SK-N-SH (cell line): ENCODE data around the gene ATP6V1C2. TPM values are rescaled to one million over a fixed set of nuclear protein-coding genes. Genes with fewer than 3 reads are reported as not detected.

Experiments used
- CTCF ChIA-PET: fragments of 300-600, 350-600 bp; formaldehyde crosslinking; extraction: SDS; loops from one replicate; lab custom pipeline; 2021; lab: Yijun Ruan, JAX
- POLR2A ChIA-PET: fragments of 350-600 bp; sonication (Branson Sonifier 250); formaldehyde crosslinking; extraction: SDS; loops from one replicate; lab custom pipeline; 2020; ENCODE audit warnings: antibody characterized with exemption, inconsistent platforms; lab: Yijun Ruan, JAX
- DNase-seq: peaks from one replicate; pipeline ENCODE4 v3.0.0; 2012
- H2AFZ ChIP-seq: fragments of 200-600 bp; sonication (generic); 2 replicates; pipeline ENCODE4 v1.8.1; 2016; ENCODE audit warnings: antibody characterized with exemption, mild to moderate bottlenecking, low read depth
- H3F3A ChIP-seq: fragments of 200-600 bp; sonication (generic); replicated peaks from 2 replicates; pipeline ENCODE3; 2016; ENCODE audit warnings: antibody characterized with exemption, mild to moderate bottlenecking; ENCODE audit not compliant: insufficient read depth
- H3K27ac ChIP-seq, 2 experiments: fragments of 200-500 bp in 1 of 2; fragments of 200-600 bp in 1 of 2; sonication (Bioruptor generic) in 1 of 2; sonication (generic), shearing (Covaris generic) in 1 of 2; 2 replicates each; pipeline versions ENCODE4 v1.5.1 to v1.6.1; 2014 to 2016; ENCODE audit warnings: low read depth in 2 of 2, inconsistent platforms in 1 of 2, low read length in 1 of 2, mild to moderate bottlenecking in 1 of 2, mixed read lengths in 1 of 2
- H3K27me3 ChIP-seq: fragments of 200-600 bp; sonication (generic), shearing (Covaris generic); 2 replicates; pipeline ENCODE4 v1.6.1; 2016; ENCODE audit warnings: mixed run types; ENCODE audit not compliant: insufficient read depth
- H3K36me3 ChIP-seq, 2 experiments: fragments of 200-500 bp in 1 of 2; fragments of 200-600 bp in 1 of 2; sonication (Bioruptor generic) in 1 of 2; sonication (generic) in 1 of 2; replicated peaks in 1 of 2; 2 replicates each; pipeline versions ENCODE3 to v1.5.1; 2014 to 2016; ENCODE audit warnings: low read length in 1 of 2, mild to moderate bottlenecking in 1 of 2; ENCODE audit not compliant: insufficient read depth in 2 of 2, control insufficient read depth in 1 of 2
- H3K4me1 ChIP-seq, 2 experiments: fragments of 200-500 bp in 1 of 2; fragments of 200-600 bp in 1 of 2; sonication (Bioruptor generic) in 1 of 2; sonication (generic), shearing (Covaris generic) in 1 of 2; 2 replicates each; pipeline versions ENCODE4 v1.5.1 to v1.6.1; 2014 to 2016; ENCODE audit warnings: low read depth in 1 of 2, low read length in 1 of 2, mixed run types in 1 of 2; ENCODE audit not compliant: insufficient read depth in 2 of 2, control insufficient read depth in 1 of 2
- H3K4me2 ChIP-seq: fragments of 200-600 bp; sonication (generic), shearing (Covaris generic); 2 replicates; pipeline ENCODE4 v1.6.1; 2017; ENCODE audit warnings: mixed run types
- H3K4me3 ChIP-seq, 2 experiments: fragments of 200-500 bp in 1 of 2; fragments of 200-600 bp in 1 of 2; sonication (Bioruptor generic) in 1 of 2; sonication (generic), shearing (Covaris generic) in 1 of 2; 2 replicates each; pipeline versions ENCODE4 v1.5.1 to v1.8.1; 2014 to 2016; ENCODE audit warnings: low read depth in 2 of 2, inconsistent platforms in 1 of 2, low read length in 1 of 2, mild to moderate bottlenecking in 1 of 2, mixed read lengths in 1 of 2, moderate library complexity in 1 of 2
- H3K79me2 ChIP-seq: fragments of 200-600 bp; sonication (generic); 2 replicates; pipeline ENCODE4 v1.8.1; 2017; ENCODE audit warnings: mild to moderate bottlenecking; ENCODE audit not compliant: insufficient read depth
- H3K9ac ChIP-seq: fragments of 200-600 bp; sonication (generic); 2 replicates; pipeline ENCODE4 v1.6.1; 2017; ENCODE audit warnings: mixed run types
- H3K9me2 ChIP-seq: fragments of 200-600 bp; sonication (generic); 2 replicates; pipeline ENCODE4 v1.6.1; 2017; ENCODE audit warnings: mixed run types
- H3K9me3 ChIP-seq: fragments of 200-600 bp; sonication (generic); 2 replicates; pipeline ENCODE4 v1.6.1; 2017; ENCODE audit warnings: mixed run types, mild to moderate bottlenecking, moderate library complexity
- H4K20me1 ChIP-seq: fragments of 200-600 bp; sonication (generic); 2 replicates; pipeline ENCODE4 v1.6.1; 2017; ENCODE audit warnings: mild to moderate bottlenecking, mixed run types; ENCODE audit not compliant: insufficient read depth
- ELF1 ChIP-seq: IDR thresholded peaks from 2 replicates; pipeline ENCODE4 v1.4.0; 2012
- FOSL2 ChIP-seq: IDR thresholded peaks from 2 replicates; pipeline ENCODE4 v1.4.0; 2012; ENCODE audit warnings: low read depth, mild to moderate bottlenecking, moderate library complexity, borderline replicate concordance
- FOXM1 ChIP-seq: IDR thresholded peaks from 2 replicates; pipeline ENCODE4 v1.4.0; 2012; ENCODE audit warnings: low read depth, mild to moderate bottlenecking
- GABPA ChIP-seq: IDR thresholded peaks from 2 replicates; pipeline ENCODE4 v1.4.0; 2012; ENCODE audit warnings: low read depth, mild to moderate bottlenecking
- GATA2 ChIP-seq: sonication (generic); formaldehyde crosslinking; IDR thresholded peaks from 2 replicates; pipeline ENCODE4 v1.5.0; 2020; ENCODE audit warnings: mild to moderate bottlenecking, missing genetic modification reagents
- NFIC ChIP-seq: IDR thresholded peaks from 2 replicates; pipeline ENCODE4 v1.4.0; 2012; ENCODE audit warnings: borderline replicate concordance
- NRF1 ChIP-seq: IDR thresholded peaks from 2 replicates; pipeline ENCODE4 v1.6.1; 2012; ENCODE audit warnings: low read depth, mild to moderate bottlenecking, low read length
- POLR2AphosphoS5 ChIP-seq: IDR thresholded peaks from 2 replicates; pipeline ENCODE4 v1.6.1; 2012; ENCODE audit warnings: low read depth, low read length
- RFX5 ChIP-seq: IDR thresholded peaks from 2 replicates; pipeline ENCODE4 v1.6.1; 2012; ENCODE audit warnings: mild to moderate bottlenecking, improper control_type of control experiment, low read length
- SIN3A ChIP-seq: IDR thresholded peaks from 2 replicates; pipeline ENCODE4 v1.6.1; 2012; ENCODE audit warnings: low read depth, mild to moderate bottlenecking, low read length, moderate library complexity, borderline replicate concordance
- TEAD4 ChIP-seq: IDR thresholded peaks from 2 replicates; pipeline ENCODE4 v1.4.0; 2012; ENCODE audit warnings: mild to moderate bottlenecking, borderline replicate concordance; ENCODE audit not compliant: insufficient read depth
- YY1 ChIP-seq: IDR thresholded peaks from 2 replicates; pipeline ENCODE4 v1.4.0; 2012; ENCODE audit warnings: low read depth, mild to moderate bottlenecking
- WGBS: methylation state at CpG from one replicate; pipeline ENCODE4 v1.1.6; 2017; ENCODE audit warnings: low lambda C conversion rate; 5-methylcytosine and 5-hydroxymethylcytosine counted together
- polyA plus RNA-seq, 3 experiments: library from polyadenylated mRNA; depleted of rRNA; stranded (reverse); fragments of >200 nt; gene quantifications; 2 replicates each; pipeline ENCODE4 v1.2.3, GENCODE V29; 2012
- TF ChIP-seq, protein P1 (sequence below): fragments of 150-350 bp; IDR thresholded peaks from 2 replicates; pipeline ENCODE4 v1.6.1; 2017; ENCODE audit warnings: antibody characterized with exemption, low read length, low read depth, borderline replicate concordance
- TF ChIP-seq, protein P2 (sequence below): IDR thresholded peaks from 2 replicates; pipeline ENCODE4 v1.4.0; 2012; ENCODE audit warnings: low read depth, borderline replicate concordance
- TF ChIP-seq, protein P3 (sequence below): fragments of 200-600 bp; sonication (generic); IDR thresholded peaks from 2 replicates; pipeline ENCODE4 v1.6.1; 2017; ENCODE audit warnings: antibody characterized with exemption, mild to moderate bottlenecking, moderate library complexity
- TF ChIP-seq, protein P4 (sequence below): IDR thresholded peaks from 2 replicates; pipeline ENCODE4; 2012

Gene ATP6V1C2
- polyA plus RNA-seq, 1 of the 3 experiments (the other 2 are of a cell fraction), result 0.12 TPM

DNA sequence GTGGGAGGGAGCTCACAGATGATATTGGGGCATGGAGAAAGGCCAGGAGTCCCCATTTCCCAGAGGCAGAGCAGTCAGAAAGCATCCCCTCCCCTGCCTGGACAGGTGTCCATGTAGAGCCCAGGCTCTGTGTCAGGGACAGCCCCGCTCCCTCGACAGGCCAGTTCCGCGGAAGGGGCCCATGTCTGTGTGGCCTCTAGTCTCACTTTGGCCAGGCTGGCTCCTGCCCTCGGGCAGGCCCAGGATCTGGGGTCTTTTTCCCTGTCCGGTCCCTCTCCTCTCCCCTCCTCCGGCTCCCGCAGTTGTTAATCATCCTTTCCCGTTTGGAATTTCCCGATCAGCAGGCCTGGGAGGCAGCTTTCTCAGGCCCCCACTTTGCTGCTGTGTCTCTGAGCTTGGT lies 111.6 kb downstream of the ATP6V1C2 start:
- H2AFZ ChIP-seq, result no peak overlapping the region
- no peaks in the 10 kb centered on the region for H3K36me3 ChIP-seq
- no peaks in the 10 kb centered on the region for H3K9me2 ChIP-seq
- CTCF ChIA-PET, result interaction anchor here (0.5 to 11.5 kb wide), 132 partner anchors 7 to 850 kb away, joined by 3 to 666 read pairs (median 5); partner anchors contain the start of genes ATP6V1C2, KCNF1, PDIA6 and ROCK2
- H3K4me2 ChIP-seq, result no peak overlapping the region
- 79% methylated on average over 8 of the region's 10 CpGs for WGBS
- DNase-seq, result no peak
- H3K4me1 ChIP-seq, result peaks cover 0 to 29% of the 10 kb centered on the region in 2 experiments; a peak in 1 of 4 replicates
- H3K27ac ChIP-seq, result no peak overlapping the region
- POLR2A ChIA-PET, result interaction anchor here (1.4 kb wide), 1 partner anchor 297 kb away, joined by 3 read pairs; no protein-coding TSS in a partner anchor
- no peak overlapping the region for H3K9ac ChIP-seq
- no peak overlapping the region for H3K4me3 ChIP-seq
- TF ChIP-seq, protein P1, sequence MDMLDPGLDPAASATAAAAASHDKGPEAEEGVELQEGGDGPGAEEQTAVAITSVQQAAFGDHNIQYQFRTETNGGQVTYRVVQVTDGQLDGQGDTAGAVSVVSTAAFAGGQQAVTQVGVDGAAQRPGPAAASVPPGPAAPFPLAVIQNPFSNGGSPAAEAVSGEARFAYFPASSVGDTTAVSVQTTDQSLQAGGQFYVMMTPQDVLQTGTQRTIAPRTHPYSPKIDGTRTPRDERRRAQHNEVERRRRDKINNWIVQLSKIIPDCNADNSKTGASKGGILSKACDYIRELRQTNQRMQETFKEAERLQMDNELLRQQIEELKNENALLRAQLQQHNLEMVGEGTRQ, result no peak
- no peak for TF ChIP-seq SIN3A
- no peak for TF ChIP-seq NRF1
- TF ChIP-seq, protein P2, sequence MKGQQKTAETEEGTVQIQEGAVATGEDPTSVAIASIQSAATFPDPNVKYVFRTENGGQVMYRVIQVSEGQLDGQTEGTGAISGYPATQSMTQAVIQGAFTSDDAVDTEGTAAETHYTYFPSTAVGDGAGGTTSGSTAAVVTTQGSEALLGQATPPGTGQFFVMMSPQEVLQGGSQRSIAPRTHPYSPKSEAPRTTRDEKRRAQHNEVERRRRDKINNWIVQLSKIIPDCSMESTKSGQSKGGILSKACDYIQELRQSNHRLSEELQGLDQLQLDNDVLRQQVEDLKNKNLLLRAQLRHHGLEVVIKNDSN, result no peak
- TF ChIP-seq, protein P3, sequence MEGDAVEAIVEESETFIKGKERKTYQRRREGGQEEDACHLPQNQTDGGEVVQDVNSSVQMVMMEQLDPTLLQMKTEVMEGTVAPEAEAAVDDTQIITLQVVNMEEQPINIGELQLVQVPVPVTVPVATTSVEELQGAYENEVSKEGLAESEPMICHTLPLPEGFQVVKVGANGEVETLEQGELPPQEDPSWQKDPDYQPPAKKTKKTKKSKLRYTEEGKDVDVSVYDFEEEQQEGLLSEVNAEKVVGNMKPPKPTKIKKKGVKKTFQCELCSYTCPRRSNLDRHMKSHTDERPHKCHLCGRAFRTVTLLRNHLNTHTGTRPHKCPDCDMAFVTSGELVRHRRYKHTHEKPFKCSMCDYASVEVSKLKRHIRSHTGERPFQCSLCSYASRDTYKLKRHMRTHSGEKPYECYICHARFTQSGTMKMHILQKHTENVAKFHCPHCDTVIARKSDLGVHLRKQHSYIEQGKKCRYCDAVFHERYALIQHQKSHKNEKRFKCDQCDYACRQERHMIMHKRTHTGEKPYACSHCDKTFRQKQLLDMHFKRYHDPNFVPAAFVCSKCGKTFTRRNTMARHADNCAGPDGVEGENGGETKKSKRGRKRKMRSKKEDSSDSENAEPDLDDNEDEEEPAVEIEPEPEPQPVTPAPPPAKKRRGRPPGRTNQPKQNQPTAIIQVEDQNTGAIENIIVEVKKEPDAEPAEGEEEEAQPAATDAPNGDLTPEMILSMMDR, result no peak
- TF ChIP-seq, all 33 proteins: peak for 0
- Histone ChIP-seq H3F3A (no peaks in the 10 kb centered on the region), H3K9me3 (no peaks in the 10 kb centered on the region), H3K27me3 (peaks cover 32% of the 10 kb centered on the region; the same call in 1 of the 2 replicates), H4K20me1 (no peaks in the 10 kb centered on the region), H3K79me2 (no peaks in the 10 kb centered on the region)

DNA sequence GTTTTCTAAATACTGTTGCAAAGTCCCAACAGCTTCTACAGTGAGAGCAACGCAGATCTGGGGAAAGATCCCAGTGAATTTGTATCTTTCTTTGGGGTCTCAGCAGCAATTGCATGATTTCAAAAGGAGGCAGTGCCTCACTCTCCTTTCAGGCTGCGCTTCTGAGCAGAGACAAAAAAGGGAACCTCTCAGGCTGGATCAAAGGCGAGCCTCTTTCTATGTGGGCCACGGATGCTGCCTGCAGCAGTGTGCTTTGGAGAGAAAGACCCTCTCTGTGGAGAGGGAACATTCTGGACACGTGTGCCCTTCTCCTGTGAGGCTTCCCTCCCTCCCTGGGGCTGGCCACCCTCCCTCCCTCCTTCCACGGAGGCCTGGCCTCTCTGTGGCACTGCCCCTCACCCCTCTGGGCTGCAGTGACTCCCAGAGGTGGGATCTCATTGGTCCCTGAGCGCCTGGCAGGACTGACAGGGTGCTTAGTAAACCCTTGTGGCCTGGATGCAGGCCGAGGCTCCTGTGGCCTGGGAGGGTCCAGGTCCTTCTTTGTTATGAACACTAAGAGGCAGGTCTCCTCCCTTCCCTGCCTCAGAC lies 112.7 kb downstream of the ATP6V1C2 start:
- WGBS, result 68% methylated on average over 8 of the region's 8 CpGs
- no peaks in the 10 kb centered on the region for H3K79me2 ChIP-seq

More for the DNA sequence above, 112.7 kb downstream of the ATP6V1C2 start:
- H3K9me3 ChIP-seq, result no peaks in the 10 kb centered on the region
- DNase-seq, result peak; percentile 58
- ChIA-PET CTCF (interaction anchor here (0.7 to 11.5 kb wide), 11 partner anchors 8 to 565 kb away, joined by 3 to 666 read pairs (median 9); partner anchors contain the start of gene KCNF1), POLR2A (no interaction called here)
- no peaks in the 10 kb centered on the region for H3F3A ChIP-seq
- peaks cover 0 to 24% of the 10 kb centered on the region in 2 experiments; a peak in 1 of 4 replicates for H3K4me1 ChIP-seq
- no peak overlapping the region for H2AFZ ChIP-seq
- no peaks in the 10 kb centered on the region for H3K36me3 ChIP-seq
- no peak overlapping the region for H3K9ac ChIP-seq
- H3K9me2 ChIP-seq, result no peaks in the 10 kb centered on the region
- H3K27me3 ChIP-seq, result peaks cover 26% of the 10 kb centered on the region; the same call in 1 of the 2 replicates
- H4K20me1 ChIP-seq, result no peaks in the 10 kb centered on the region
- no peak overlapping the region; a peak in 1 of 4 replicates for H3K27ac ChIP-seq
- TF ChIP-seq FOXM1, result no peak
- TF ChIP-seq GATA2 (CRISPR knock-in tag), result no peak
- TF ChIP-seq TEAD4, result no peak
- no peak for TF ChIP-seq GABPA
- TF ChIP-seq POLR2AphosphoS5, result no peak
- TF ChIP-seq NRF1, result no peak
- TF ChIP-seq ELF1, result no peak
- TF ChIP-seq, protein P4, sequence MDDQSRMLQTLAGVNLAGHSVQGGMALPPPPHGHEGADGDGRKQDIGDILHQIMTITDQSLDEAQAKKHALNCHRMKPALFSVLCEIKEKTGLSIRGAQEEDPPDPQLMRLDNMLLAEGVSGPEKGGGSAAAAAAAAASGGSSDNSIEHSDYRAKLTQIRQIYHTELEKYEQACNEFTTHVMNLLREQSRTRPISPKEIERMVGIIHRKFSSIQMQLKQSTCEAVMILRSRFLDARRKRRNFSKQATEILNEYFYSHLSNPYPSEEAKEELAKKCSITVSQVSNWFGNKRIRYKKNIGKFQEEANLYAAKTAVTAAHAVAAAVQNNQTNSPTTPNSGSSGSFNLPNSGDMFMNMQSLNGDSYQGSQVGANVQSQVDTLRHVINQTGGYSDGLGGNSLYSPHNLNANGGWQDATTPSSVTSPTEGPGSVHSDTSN, result no peak
- no peak for TF ChIP-seq FOSL2
- TF ChIP-seq, protein P3, result no peak
- TF ChIP-seq, protein P2, result no peak
- TF ChIP-seq YY1, result no peak
- no peak for TF ChIP-seq RFX5
- no peak for TF ChIP-seq NFIC
- H3K4me2 ChIP-seq, result no peak overlapping the region
- H3K4me3 ChIP-seq, result no peak overlapping the region
